GM10248 (cell line): ENCODE data around the gene SOX13.

Experiments
- CTCF ChIA-PET: fragments of 300-600 bp; sonication (Branson Sonifier 250); formaldehyde crosslinking; extraction: SDS; loops from one replicate; lab custom pipeline; 2021; ENCODE audit warnings: antibody characterized with exemption; lab: Yijun Ruan, JAX
- POLR2A ChIA-PET: fragments of 350-650 bp; sonication (Branson Sonifier 250); formaldehyde crosslinking; extraction: SDS; loops from one replicate; lab custom pipeline; 2020; ENCODE audit warnings: antibody characterized with exemption; lab: Yijun Ruan, JAX
- DNase-seq: peaks from one replicate; pipeline ENCODE4 v3.0.0; 2012; ENCODE audit errors: extremely low spot score
- TF ChIP-seq, protein P1 (sequence below): IDR thresholded peaks from 2 replicates; pipeline ENCODE4 v1.5.1; 2012; ENCODE audit warnings: mild to moderate bottlenecking, low read depth; ENCODE audit errors: extremely low read depth, missing control alignments, control extremely low read depth

The SOX13 gene

GRCh38 chr1:204146965-204147364 is 74.0 kb downstream of the SOX13 start:
- no peak for DNase-seq
- CTCF ChIA-PET = no interaction called here

DNA sequence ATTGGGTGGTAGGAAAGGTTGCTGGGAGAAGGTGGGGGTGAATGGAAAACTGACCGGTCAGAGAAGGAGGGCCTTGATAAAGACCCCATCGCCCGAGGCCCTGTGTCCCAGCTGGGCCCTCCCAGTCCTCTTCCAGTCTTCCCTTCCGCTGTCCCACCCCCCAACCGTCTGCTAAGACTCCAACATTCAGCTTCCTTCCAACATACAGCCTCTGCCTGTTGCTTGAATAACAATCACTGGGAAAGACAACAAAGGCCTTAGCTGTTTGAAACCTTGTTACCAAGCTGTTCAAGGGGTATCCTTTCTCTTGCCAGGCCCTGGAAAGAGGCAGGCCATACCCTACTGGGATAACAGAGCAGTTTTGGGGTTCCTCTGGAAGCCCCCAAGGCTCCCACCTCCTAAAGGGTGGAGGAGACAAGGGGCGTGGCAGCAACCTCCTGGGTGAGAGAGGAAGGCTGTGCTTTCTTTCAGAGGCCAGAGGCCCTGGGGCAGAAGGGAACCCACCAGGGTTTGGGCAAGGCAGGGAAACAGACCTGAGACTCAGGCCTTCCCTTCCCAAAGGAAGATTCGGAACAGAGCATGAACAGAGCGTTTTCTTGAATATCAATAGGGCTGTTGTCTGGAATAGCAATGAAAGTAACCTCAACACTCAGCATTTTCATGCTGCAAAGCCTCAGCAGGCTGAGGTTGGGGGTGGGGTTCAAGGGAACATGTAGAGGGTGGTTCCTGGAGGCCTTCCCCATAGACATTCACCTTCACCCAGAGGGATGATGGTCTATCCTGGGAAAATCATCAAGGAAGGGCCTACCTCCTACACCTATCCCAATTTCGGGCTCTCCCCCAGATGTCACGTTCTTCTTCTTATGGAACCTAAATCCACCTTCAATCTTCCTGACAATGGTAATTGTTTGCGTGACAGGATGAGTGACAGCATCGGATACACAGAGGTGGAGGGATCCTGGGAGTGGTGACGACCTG is 74.8 kb downstream of the SOX13 start:
- DNase-seq = no peak
- POLR2A ChIA-PET = no interaction called here
- CTCF ChIA-PET = interaction anchor here (4.4 kb wide), 1 partner anchor 16 kb away, joined by 29 read pairs; no protein-coding TSS in a partner anchor
- TF ChIP-seq, protein P1, sequence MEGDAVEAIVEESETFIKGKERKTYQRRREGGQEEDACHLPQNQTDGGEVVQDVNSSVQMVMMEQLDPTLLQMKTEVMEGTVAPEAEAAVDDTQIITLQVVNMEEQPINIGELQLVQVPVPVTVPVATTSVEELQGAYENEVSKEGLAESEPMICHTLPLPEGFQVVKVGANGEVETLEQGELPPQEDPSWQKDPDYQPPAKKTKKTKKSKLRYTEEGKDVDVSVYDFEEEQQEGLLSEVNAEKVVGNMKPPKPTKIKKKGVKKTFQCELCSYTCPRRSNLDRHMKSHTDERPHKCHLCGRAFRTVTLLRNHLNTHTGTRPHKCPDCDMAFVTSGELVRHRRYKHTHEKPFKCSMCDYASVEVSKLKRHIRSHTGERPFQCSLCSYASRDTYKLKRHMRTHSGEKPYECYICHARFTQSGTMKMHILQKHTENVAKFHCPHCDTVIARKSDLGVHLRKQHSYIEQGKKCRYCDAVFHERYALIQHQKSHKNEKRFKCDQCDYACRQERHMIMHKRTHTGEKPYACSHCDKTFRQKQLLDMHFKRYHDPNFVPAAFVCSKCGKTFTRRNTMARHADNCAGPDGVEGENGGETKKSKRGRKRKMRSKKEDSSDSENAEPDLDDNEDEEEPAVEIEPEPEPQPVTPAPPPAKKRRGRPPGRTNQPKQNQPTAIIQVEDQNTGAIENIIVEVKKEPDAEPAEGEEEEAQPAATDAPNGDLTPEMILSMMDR = no peak

More at GRCh38 chr1:204146965-204147364, 74.0 kb downstream of the SOX13 start:
- POLR2A ChIA-PET = no interaction called here
- TF ChIP-seq, protein P1 = no peak

DNA sequence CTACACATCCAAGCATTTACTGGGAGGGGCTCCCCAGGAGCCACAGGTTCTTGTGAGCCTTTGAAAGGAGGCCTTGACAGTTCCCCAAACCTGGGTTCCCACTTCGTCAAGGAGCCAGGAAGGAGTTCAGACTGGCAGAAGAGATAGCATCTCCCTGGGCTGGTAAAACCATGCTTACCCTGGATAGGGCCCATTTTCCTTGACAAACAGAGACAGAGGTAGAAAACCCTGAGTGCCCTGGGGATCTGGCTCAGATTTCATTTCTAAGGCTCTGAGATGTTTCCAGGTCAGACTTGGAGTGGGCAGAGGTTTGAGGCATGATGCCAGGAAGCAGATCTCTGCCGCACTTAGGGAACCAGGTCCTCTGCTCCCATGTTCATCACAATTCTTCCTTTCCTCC is 76.2 kb downstream of the SOX13 start:
- ChIA-PET CTCF (interaction anchor here (2.1 to 4.4 kb wide), 2 partner anchors 14 to 21 kb away, joined by 7 to 29 read pairs; no protein-coding TSS in a partner anchor), POLR2A (no interaction called here)
- DNase-seq = no peak
- TF ChIP-seq, protein P1 = no peak

DNA sequence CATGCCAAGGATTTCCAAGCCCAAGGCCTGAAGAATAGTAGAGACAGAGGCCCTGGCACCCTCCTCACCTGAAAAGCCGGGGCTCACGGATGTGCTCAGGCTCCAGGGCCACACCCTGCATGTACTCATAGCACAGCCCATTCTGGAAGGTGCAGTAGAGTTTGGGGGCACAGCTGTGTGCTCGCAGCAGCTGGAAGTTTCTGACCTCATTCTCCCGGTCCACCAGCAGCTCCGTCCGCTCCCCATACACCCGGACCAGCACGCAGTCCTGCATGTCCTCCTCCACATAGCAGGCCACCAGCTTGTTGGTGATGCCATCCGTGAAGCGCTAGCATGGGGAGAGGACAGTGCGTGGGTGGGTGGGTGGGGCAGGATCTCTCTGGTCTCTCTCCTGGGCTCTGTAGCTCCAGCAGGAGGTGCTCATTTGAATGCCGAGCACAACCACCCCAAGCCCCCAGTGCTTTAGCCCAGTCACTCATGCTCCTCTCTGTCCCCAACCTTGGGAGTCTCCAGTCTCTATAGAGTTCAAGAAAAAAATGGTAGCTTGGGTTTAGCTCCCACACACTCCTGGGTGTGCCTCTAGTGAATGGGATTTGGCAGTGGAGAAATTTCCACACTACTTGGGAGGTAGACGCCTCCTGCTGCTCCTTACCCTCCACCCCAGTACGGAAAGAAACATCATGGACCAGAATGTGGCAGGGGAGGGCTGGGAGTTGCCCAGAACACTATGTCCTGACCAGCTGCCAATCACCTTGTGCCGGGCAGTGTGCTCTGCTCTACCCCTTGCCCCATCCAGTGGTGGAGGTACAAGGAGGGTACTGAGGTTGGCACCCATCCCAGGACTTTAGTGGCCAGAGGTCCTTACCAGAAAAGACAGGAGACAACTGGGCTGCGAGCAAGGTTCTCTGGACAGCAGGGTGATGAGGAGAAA is 77.0 kb downstream of the SOX13 start:
- POLR2A ChIA-PET = no interaction called here
- CTCF ChIA-PET = interaction anchor here (1.3 to 4.4 kb wide), 3 partner anchors 13 to 275 kb away, joined by 3 to 29 read pairs (median 7); no protein-coding TSS in a partner anchor
- TF ChIP-seq, protein P1 = no peak
- DNase-seq = no peak

DNA sequence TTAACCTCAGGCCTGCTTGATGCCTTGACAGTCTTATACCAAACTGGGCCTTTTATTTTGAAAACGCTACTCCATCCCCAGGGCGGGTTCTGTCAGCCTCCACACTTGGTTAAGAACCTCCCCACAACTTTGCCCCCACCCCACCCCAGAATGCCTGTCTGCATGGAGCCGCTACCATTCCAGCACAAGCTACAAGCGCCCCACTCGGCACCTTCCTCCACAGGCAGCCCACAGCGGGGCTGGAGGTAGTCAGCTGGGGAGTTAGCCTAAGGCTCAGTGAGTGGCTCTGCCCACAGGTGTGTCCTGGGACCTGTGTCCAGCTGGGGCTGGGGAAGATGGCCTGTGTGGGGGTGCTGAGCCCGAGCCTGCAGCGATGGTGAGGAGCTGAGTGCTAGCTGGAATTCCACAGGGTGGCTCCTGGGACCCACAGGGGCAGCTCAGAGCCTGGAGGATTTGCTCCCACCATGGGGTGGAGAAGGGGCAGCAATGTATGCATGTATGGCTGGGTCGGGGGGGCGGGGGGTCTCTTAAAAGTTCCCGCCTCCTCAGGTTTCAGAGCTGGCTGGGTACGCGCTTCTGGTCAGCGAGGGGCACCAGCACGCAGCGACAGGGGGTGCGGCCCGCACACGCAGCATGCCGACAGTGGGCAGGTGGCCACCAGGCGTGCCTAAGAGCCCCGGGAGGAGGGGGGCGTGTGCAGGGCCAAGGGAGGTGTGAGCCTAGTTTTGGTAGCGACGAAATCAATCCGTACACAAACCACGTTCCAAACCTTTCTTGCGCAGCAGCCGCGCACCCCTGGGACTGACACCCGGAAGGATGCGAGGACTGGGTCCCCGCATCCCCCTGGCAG is 78.0 kb downstream of the SOX13 start:
- DNase-seq = no peak
- POLR2A ChIA-PET = no interaction called here
- TF ChIP-seq, protein P1 = no peak
- CTCF ChIA-PET = interaction anchor here (1.3 to 4.4 kb wide), 3 partner anchors 12 to 277 kb away, joined by 3 to 29 read pairs (median 7); no protein-coding TSS in a partner anchor
